HepG2 (cell line): ENCODE measurements around the gene SAP30. TPM values are rescaled to one million over a fixed set of nuclear protein-coding genes. Genes with fewer than 3 reads are reported as not detected.

Experiments
- AKAP8 ChIP-seq: sonication (generic); formaldehyde crosslinking; IDR thresholded peaks from 2 replicates; pipeline ENCODE4 v1.5.1; 2020; ENCODE audit warnings: mild to moderate bottlenecking, missing genetic modification reagents
- ATF2 ChIP-seq: sonication (generic); formaldehyde crosslinking; IDR thresholded peaks from 2 replicates; pipeline ENCODE4 v1.4.0; 2020; ENCODE audit warnings: missing genetic modification reagents
- FOXK1 ChIP-seq: sonication (generic); formaldehyde crosslinking; IDR thresholded peaks from 2 replicates; pipeline ENCODE4 v1.4.0; 2020; ENCODE audit warnings: low read depth, missing genetic modification reagents, borderline replicate concordance
- NFYB ChIP-seq: sonication (generic); formaldehyde crosslinking; IDR thresholded peaks from 2 replicates; pipeline ENCODE4 v1.4.0; 2020; ENCODE audit warnings: missing genetic modification reagents
- SCMH1 ChIP-seq: sonication (generic); formaldehyde crosslinking; IDR thresholded peaks from 2 replicates; pipeline ENCODE4 v1.9.0; 2021; ENCODE audit warnings: missing genetic modification reagents, mild to moderate bottlenecking, borderline replicate concordance
- TSC22D2 ChIP-seq: sonication (generic); formaldehyde crosslinking; IDR thresholded peaks from 2 replicates; pipeline ENCODE4 v1.5.1; 2020; ENCODE audit warnings: missing genetic modification reagents, mild to moderate bottlenecking, borderline replicate concordance
- ZBTB14 ChIP-seq: sonication (generic); formaldehyde crosslinking; IDR thresholded peaks from 2 replicates; pipeline ENCODE4 v1.4.0; 2020; ENCODE audit warnings: missing genetic modification reagents
- ZNF18 ChIP-seq: sonication (generic); formaldehyde crosslinking; IDR thresholded peaks from 2 replicates; pipeline ENCODE4 v1.8.0; 2022; ENCODE audit warnings: mild to moderate bottlenecking, missing genetic modification reagents; ENCODE audit not compliant: insufficient replicate concordance
- ZNF225 ChIP-seq: sonication (generic); formaldehyde crosslinking; IDR thresholded peaks from 2 replicates; pipeline ENCODE4 v1.4.0; 2020; ENCODE audit warnings: mild to moderate bottlenecking, missing genetic modification reagents
- ZNF503 ChIP-seq: sonication (generic); formaldehyde crosslinking; IDR thresholded peaks from 2 replicates; pipeline ENCODE4 v1.4.0; 2020; ENCODE audit warnings: missing genetic modification reagents
- ZNF879 ChIP-seq: sonication (generic); formaldehyde crosslinking; IDR thresholded peaks from 2 replicates; pipeline ENCODE4 v1.8.1; 2023; ENCODE audit warnings: missing genetic modification reagents
- ZXDC ChIP-seq: sonication (generic); formaldehyde crosslinking; IDR thresholded peaks from 2 replicates; pipeline ENCODE4 v1.5.0; 2020; ENCODE audit warnings: mild to moderate bottlenecking, missing genetic modification reagents
- polyA plus RNA-seq, 8 experiments: library from polyadenylated mRNA; depleted of rRNA in 3 of 8; stranded (reverse) in 7 of 8; unstranded in 1 of 8; fragments of >200 nt; fragmentation: Illumina TruSeq in 4 of 8; extraction: Trizol in 4 of 8; gene quantifications; 2 replicates each; pipeline versions ENCODE4 v1.2.1 to v1.2.3, GENCODE V29; 2011 to 2016; ENCODE audit warnings: low read depth in 4 of 8, missing spikeins in 1 of 8, mixed read lengths in 1 of 8; ENCODE audit not compliant: insufficient read depth in 1 of 8
- total RNA-seq, 5 experiments: library from RNA; depleted of rRNA; stranded (reverse); fragments of >200 nt; fragmentation: Illumina TruSeq; extraction: Trizol; gene quantifications; 2 replicates each; pipeline ENCODE4 v1.2.3, GENCODE V29; 2016; ENCODE audit warnings: low read depth in 1 of 5
- TF ChIP-seq, protein P1 (sequence below): sonication (generic); formaldehyde crosslinking; IDR thresholded peaks from 2 replicates; pipeline ENCODE4 v1.5.0; 2020; ENCODE audit warnings: missing genetic modification reagents
- TF ChIP-seq, protein P2 (sequence below): IDR thresholded peaks from 2 replicates; pipeline ENCODE4 v1.6.1; 2016
- TF ChIP-seq, protein P3 (sequence below): sonication (generic); formaldehyde crosslinking; IDR thresholded peaks from 2 replicates; pipeline ENCODE4 v1.5.0; 2020; ENCODE audit warnings: mild to moderate bottlenecking, missing genetic modification reagents, moderate library complexity

The SAP30 gene
- total and polyA plus RNA-seq, 2 of the 13 experiments (the other 11 are each of a cell fraction or from before 2014, with no cell fraction given) = 14.2 to 25.1 TPM

- TF ChIP-seq AKAP8 (CRISPR knock-in tag) (no peak), ZNF225 (CRISPR knock-in tag) (no peak), ATF2 (CRISPR knock-in tag) (no peak), SCMH1 (no peak), FOXK1 (CRISPR knock-in tag) (no peak; the same call in 1 of the 2 replicates), ZNF879 (CRISPR knock-in tag) (no peak), ZNF18 (CRISPR knock-in tag) (peak; percentile 57), TSC22D2 (CRISPR knock-in tag) (no peak; the same call in 1 of the 2 replicates), ZNF503 (CRISPR knock-in tag) (no peak), ZBTB14 (CRISPR knock-in tag) (peak; percentile 72), ZXDC (no peak), NFYB (no peak)
- TF ChIP-seq, protein P1, sequence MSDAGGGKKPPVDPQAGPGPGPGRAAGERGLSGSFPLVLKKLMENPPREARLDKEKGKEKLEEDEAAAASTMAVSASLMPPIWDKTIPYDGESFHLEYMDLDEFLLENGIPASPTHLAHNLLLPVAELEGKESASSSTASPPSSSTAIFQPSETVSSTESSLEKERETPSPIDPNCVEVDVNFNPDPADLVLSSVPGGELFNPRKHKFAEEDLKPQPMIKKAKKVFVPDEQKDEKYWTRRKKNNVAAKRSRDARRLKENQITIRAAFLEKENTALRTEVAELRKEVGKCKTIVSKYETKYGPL (CRISPR knock-in tag) = no peak
- TF ChIP-seq, protein P2, sequence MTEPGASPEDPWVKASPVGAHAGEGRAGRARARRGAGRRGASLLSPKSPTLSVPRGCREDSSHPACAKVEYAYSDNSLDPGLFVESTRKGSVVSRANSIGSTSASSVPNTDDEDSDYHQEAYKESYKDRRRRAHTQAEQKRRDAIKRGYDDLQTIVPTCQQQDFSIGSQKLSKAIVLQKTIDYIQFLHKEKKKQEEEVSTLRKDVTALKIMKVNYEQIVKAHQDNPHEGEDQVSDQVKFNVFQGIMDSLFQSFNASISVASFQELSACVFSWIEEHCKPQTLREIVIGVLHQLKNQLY = 0 out of 2 replicates have a peak, but pooled peaks have one; percentile 4
- TF ChIP-seq, protein P3, sequence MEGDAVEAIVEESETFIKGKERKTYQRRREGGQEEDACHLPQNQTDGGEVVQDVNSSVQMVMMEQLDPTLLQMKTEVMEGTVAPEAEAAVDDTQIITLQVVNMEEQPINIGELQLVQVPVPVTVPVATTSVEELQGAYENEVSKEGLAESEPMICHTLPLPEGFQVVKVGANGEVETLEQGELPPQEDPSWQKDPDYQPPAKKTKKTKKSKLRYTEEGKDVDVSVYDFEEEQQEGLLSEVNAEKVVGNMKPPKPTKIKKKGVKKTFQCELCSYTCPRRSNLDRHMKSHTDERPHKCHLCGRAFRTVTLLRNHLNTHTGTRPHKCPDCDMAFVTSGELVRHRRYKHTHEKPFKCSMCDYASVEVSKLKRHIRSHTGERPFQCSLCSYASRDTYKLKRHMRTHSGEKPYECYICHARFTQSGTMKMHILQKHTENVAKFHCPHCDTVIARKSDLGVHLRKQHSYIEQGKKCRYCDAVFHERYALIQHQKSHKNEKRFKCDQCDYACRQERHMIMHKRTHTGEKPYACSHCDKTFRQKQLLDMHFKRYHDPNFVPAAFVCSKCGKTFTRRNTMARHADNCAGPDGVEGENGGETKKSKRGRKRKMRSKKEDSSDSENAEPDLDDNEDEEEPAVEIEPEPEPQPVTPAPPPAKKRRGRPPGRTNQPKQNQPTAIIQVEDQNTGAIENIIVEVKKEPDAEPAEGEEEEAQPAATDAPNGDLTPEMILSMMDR (CRISPR knock-in tag) = no peak
Measured at GRCh38 chr4:173370477-173371291, at the start of gene SAP30 (continued).
